H1 (cell line): ENCODE results near the gene TRIM62. TPM values are rescaled to one million over a fixed set of nuclear protein-coding genes. Genes with fewer than 3 reads are reported as not detected.

Experiments used
- CTCF ChIA-PET: fragments of 300-600 bp; sonication (Branson Sonifier 250); formaldehyde crosslinking; loops from one replicate; lab custom pipeline; 2021; ENCODE audit not compliant: partially characterized antibody; lab: Charles Lee
- POLR2A ChIA-PET: fragments of 300-600 bp; sonication (Branson Sonifier 250); formaldehyde crosslinking; loops from one replicate; lab custom pipeline; 2021; ENCODE audit warnings: inconsistent platforms; ENCODE audit not compliant: partially characterized antibody; lab: Charles Lee
- DNase-seq, 2 experiments: peaks; one replicate each; pipeline versions ENCODE4 v3.0.0 to v3.0.0-alpha.2; 2010 to 2022; ENCODE audit warnings: low spot score in 2 of 2, low read depth in 1 of 2, mixed read lengths in 1 of 2
- FAIRE-seq: peaks from 2 replicates; lab custom pipeline; 2011; peaks lifted over from hg19 to GRCh38; lab: Jason Lieb, UNC
- H2AFZ ChIP-seq: 2 replicates; pipeline ENCODE4 v1.8.1; 2012; ENCODE audit warnings: low read length, inconsistent platforms
- H2AK5ac ChIP-seq: 2 replicates; pipeline ENCODE4 v1.6.1; 2013; ENCODE audit warnings: low read depth, low read length
- H2BK120ac ChIP-seq: replicated peaks from 2 replicates; pipeline ENCODE3; 2013; ENCODE audit warnings: low read depth, low read length, inconsistent platforms
- H2BK12ac ChIP-seq: 2 replicates; pipeline ENCODE4 v1.6.1; 2013; ENCODE audit warnings: low read depth, low read length
- H2BK15ac ChIP-seq: 2 replicates; pipeline ENCODE4 v1.6.1; 2013; ENCODE audit warnings: low read length
- H2BK20ac ChIP-seq: 2 replicates; pipeline ENCODE4 v1.6.1; 2013; ENCODE audit warnings: low read length
- H2BK5ac ChIP-seq: 2 replicates; pipeline ENCODE4 v1.6.1; 2013; ENCODE audit warnings: low read depth, low read length
- H3K14ac ChIP-seq: 2 replicates; pipeline ENCODE4 v1.6.1; 2013; ENCODE audit warnings: inconsistent platforms; ENCODE audit not compliant: insufficient read length
- H3K18ac ChIP-seq: 2 replicates; pipeline ENCODE4 v1.6.1; 2013; ENCODE audit warnings: low read length; ENCODE audit errors: extremely low read depth
- H3K23ac ChIP-seq: 2 replicates; pipeline ENCODE4 v1.6.1; 2013; ENCODE audit warnings: inconsistent platforms; ENCODE audit not compliant: insufficient read length
- H3K23me2 ChIP-seq: 2 replicates; pipeline ENCODE4 v1.6.1; 2013; ENCODE audit warnings: low read depth, low read length
- H3K27ac ChIP-seq: 2 replicates; pipeline ENCODE4 v1.6.1; 2011; ENCODE audit warnings: low read depth, low read length, inconsistent platforms
- H3K27me3 ChIP-seq, 4 experiments: replicated peaks in 1 of 4; 1 replicate in 1 of 4; 2 replicates in 3 of 4; pipeline versions ENCODE4 v1.6.1 to v1.8.1; 2011 to 2013; ENCODE audit warnings: low read length in 3 of 4, mild to moderate bottlenecking in 3 of 4, inconsistent platforms in 2 of 4, mixed read lengths in 2 of 4, moderate library complexity in 1 of 4; ENCODE audit not compliant: control insufficient read depth in 3 of 4, insufficient read depth in 3 of 4; ENCODE audit errors: extremely low read depth in 1 of 4
- H3K36me3 ChIP-seq, 4 experiments: 2 replicates each; pipeline versions ENCODE4 v1.6.1 to v1.8.1; 2011 to 2013; ENCODE audit warnings: mild to moderate bottlenecking in 4 of 4, low read length in 3 of 4, moderate library complexity in 2 of 4, control low read depth in 1 of 4, inconsistent platforms in 1 of 4; ENCODE audit not compliant: insufficient read depth in 4 of 4, control insufficient read depth in 2 of 4
- H3K4ac ChIP-seq: replicated peaks from 2 replicates; pipeline ENCODE3; 2013; ENCODE audit warnings: low read length, low read depth, mixed read lengths, inconsistent platforms; ENCODE audit not compliant: insufficient read length
- H3K4me1 ChIP-seq, 4 experiments: replicated peaks in 1 of 4; 1 replicate in 1 of 4; 2 replicates in 3 of 4; pipeline versions ENCODE4 v1.6.1 to v1.8.1; 2011 to 2013; ENCODE audit warnings: low read length in 3 of 4, inconsistent platforms in 2 of 4, mixed read lengths in 1 of 4; ENCODE audit not compliant: insufficient read depth in 4 of 4, control insufficient read depth in 3 of 4
- H3K4me2 ChIP-seq, 2 experiments: 2 replicates each; pipeline versions ENCODE4 v1.6.1 to v1.8.1; 2011 to 2013; ENCODE audit warnings: low read depth in 2 of 2, low read length in 2 of 2, control low read depth in 1 of 2, inconsistent platforms in 1 of 2, mild to moderate bottlenecking in 1 of 2; ENCODE audit not compliant: insufficient read depth in 1 of 2
- H3K4me3 ChIP-seq, 4 experiments: fragments of 200-600, 300-600 bp in 1 of 4; sonication (generic), shearing (Covaris generic), sonication (Bioruptor Twin) in 1 of 4; 2 replicates each; pipeline versions ENCODE4 v1.5.1 to v1.8.1; 2011 to 2016; ENCODE audit warnings: low read length in 4 of 4, low read depth in 3 of 4, control low read depth in 2 of 4, inconsistent platforms in 2 of 4, mild to moderate bottlenecking in 2 of 4, mixed read lengths in 1 of 4, moderate library complexity in 1 of 4; ENCODE audit not compliant: insufficient read depth in 2 of 4; ENCODE audit errors: extremely low read depth in 1 of 4
- H3K56ac ChIP-seq: replicated peaks from 2 replicates; pipeline ENCODE3; 2013; ENCODE audit warnings: low read depth, mild to moderate bottlenecking, mixed read lengths, low read length, inconsistent platforms; ENCODE audit not compliant: insufficient read length
- H3K79me1 ChIP-seq: 2 replicates; pipeline ENCODE4 v1.6.1; 2013; ENCODE audit warnings: low read depth, low read length, control low read depth
- H3K79me2 ChIP-seq, 2 experiments: 2 replicates each; pipeline versions ENCODE4 v1.6.1 to v1.8.1; 2012 to 2013; ENCODE audit warnings: low read length in 2 of 2, mild to moderate bottlenecking in 2 of 2, inconsistent platforms in 1 of 2; ENCODE audit not compliant: insufficient read depth in 2 of 2, control insufficient read depth in 1 of 2
- H3K9ac ChIP-seq, 4 experiments: replicated peaks in 1 of 4; 1 replicate in 1 of 4; 2 replicates in 3 of 4; pipeline versions ENCODE4 v1.6.1 to v1.8.1; 2011 to 2013; ENCODE audit warnings: low read depth in 3 of 4, low read length in 3 of 4, control low read depth in 2 of 4, mild to moderate bottlenecking in 2 of 4, moderate library complexity in 2 of 4, inconsistent platforms in 1 of 4; ENCODE audit errors: extremely low read depth in 1 of 4
- H3K9me3 ChIP-seq, 2 experiments: 2 replicates each; pipeline versions ENCODE4 v1.6.1 to v1.8.1; 2012 to 2013; ENCODE audit warnings: mild to moderate bottlenecking in 2 of 2, moderate library complexity in 2 of 2, control low read depth in 1 of 2, inconsistent platforms in 1 of 2, low read depth in 1 of 2, low read length in 1 of 2, mixed read lengths in 1 of 2; ENCODE audit not compliant: insufficient read depth in 2 of 2
- H4K20me1 ChIP-seq, 2 experiments: replicated peaks in 1 of 2; 2 replicates each; pipeline versions ENCODE3 to v1.8.1; 2011 to 2013; ENCODE audit warnings: inconsistent platforms in 2 of 2, low read length in 2 of 2, mild to moderate bottlenecking in 1 of 2; ENCODE audit not compliant: insufficient read depth in 2 of 2, control insufficient read depth in 1 of 2
- H4K5ac ChIP-seq: 2 replicates; pipeline ENCODE4 v1.6.1; 2013; ENCODE audit warnings: low read length, low read depth, mixed read lengths, inconsistent platforms; ENCODE audit not compliant: insufficient read length
- H4K8ac ChIP-seq: 2 replicates; pipeline ENCODE4 v1.8.0; 2013; ENCODE audit warnings: mild to moderate bottlenecking, moderate library complexity, low read length, inconsistent platforms; ENCODE audit not compliant: insufficient read depth; ENCODE audit errors: extremely low read depth
- H4K91ac ChIP-seq: replicated peaks from 2 replicates; pipeline ENCODE3; 2013; ENCODE audit warnings: low read length, mixed read lengths, inconsistent platforms; ENCODE audit not compliant: insufficient read length
- GTF2F1 ChIP-seq: IDR thresholded peaks from 2 replicates; pipeline ENCODE4 v1.6.1; 2012; ENCODE audit warnings: low read depth, low read length, improper control_type of control experiment, borderline replicate concordance
- SP2 ChIP-seq: IDR thresholded peaks from 2 replicates; pipeline ENCODE4 v1.6.1; 2012; ENCODE audit warnings: mild to moderate bottlenecking, low read length, inconsistent platforms
- WGBS, 2 experiments: shearing (Covaris generic) in 1 of 2; methylation state at CpG; one replicate each; pipeline versions ENCODE4 v1.1.6 to v1.1.7; 2013 to 2015; ENCODE audit warnings: low lambda C conversion rate in 2 of 2, mixed read lengths in 2 of 2, inconsistent platforms in 1 of 2, low coverage in 1 of 2, missing lambda C conversion rate in 1 of 2; ENCODE audit not compliant: insufficient replicate concordance in 2 of 2, insufficient coverage in 1 of 2, insufficient read length in 1 of 2; ENCODE audit errors: extremely low coverage in 1 of 2, missing lambda C conversion rate in 1 of 2; 5-methylcytosine and 5-hydroxymethylcytosine counted together
- polyA plus RNA-seq, 7 experiments: library from polyadenylated mRNA; depleted of rRNA in 3 of 7; stranded (reverse) in 5 of 7; unstranded in 2 of 7; fragments of >200 nt in 5 of 7; fragments of 200-250 nt in 2 of 7; gene quantifications; 1 replicate in 5 of 7; 2 replicates in 1 of 7; 4 replicates in 1 of 7; pipeline versions ENCODE4 v1.2.1 to v1.2.3, GENCODE V29; 2011 to 2013; ENCODE audit warnings: missing spikeins in 2 of 7, mixed read lengths in 2 of 7
- total RNA-seq: library from RNA; stranded (reverse); fragmentation: NEBNext Ultra II Directional; extraction: Animal tissue kit (Norgen Biotek cat#: 25700); gene quantifications from 2 replicates; pipeline ENCODE4 v1.2.1, GENCODE V29; 2021

TRIM62 gene
- total and polyA plus RNA-seq, 2 of the 8 experiments (the other 6 are each of a cell fraction or from before 2014, with no cell fraction given) = 6.3 to 10.8 TPM

DNA sequence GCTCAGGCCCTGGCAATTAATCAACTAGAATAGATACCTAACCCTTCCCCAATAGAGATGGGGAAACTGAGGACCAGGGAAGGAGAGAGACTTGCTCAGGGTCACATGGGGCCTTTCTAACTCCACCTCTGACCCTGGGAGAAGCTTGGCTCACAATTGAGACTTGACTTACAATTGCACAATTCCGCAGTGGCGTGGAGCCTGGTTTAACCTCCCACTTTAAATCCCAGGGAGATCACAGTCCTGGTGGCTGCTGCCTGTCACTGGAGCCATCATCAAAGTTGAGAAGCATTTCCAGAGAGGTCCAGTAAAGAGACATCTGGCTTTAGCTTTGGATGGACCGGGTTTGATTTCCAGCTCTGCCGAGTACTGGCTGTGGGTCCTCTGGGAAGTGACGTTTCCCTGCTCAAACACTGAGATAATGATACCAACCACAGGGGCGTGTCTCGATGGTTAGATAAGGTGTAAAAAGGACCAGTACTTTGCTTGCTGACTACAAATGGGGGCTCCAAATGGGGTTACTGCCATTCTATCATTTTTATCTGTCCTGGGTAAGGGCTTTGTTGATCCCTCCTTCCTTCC is 39.3 kb downstream of the TRIM62 start:
- POLR2A ChIA-PET = interaction anchor here (0.7 to 4.0 kb wide), 3 partner anchors 9 to 1036 kb away, joined by 3 to 23 read pairs (median 7); no protein-coding TSS in a partner anchor
- no peaks in the 10 kb centered on the region for H4K20me1 ChIP-seq
- H3K23ac ChIP-seq = no peak overlapping the region
- no peak overlapping the region for H2BK120ac ChIP-seq
- H3K14ac ChIP-seq = no peak overlapping the region
- no peak for DNase-seq
- H2BK15ac ChIP-seq = no peak overlapping the region
- CTCF ChIA-PET = interaction anchor here (0.8 to 2.3 kb wide), 7 partner anchors 16 to 164 kb away, joined by 3 to 7 read pairs (median 4); no protein-coding TSS in a partner anchor
- no peaks in the 10 kb centered on the region for H3K79me2 ChIP-seq
- H2AK5ac ChIP-seq = no peak overlapping the region
- H3K27me3 ChIP-seq = no peaks in the 10 kb centered on the region
- H2BK20ac ChIP-seq = no peak overlapping the region
- 86% methylated on average over 7 of the region's 7 CpGs; no CpG with 5 or more reads in 1 of the 2 experiments for WGBS, 2 experiments
- H3K4me2 ChIP-seq = no peak overlapping the region
- H4K91ac ChIP-seq = no peak overlapping the region
- H3K23me2 ChIP-seq = no peaks in the 10 kb centered on the region; the same call in 1 of the 2 replicates
- H3K9ac ChIP-seq = no peak overlapping the region
- peaks cover 0 to 5% (median 0%) of the 10 kb centered on the region in 4 experiments; a peak in 2 of 8 replicates for H3K36me3 ChIP-seq
- FAIRE-seq = no peak
- no peak overlapping the region for H2BK5ac ChIP-seq
- H2AFZ ChIP-seq = no peak overlapping the region
- no peak overlapping the region for H3K56ac ChIP-seq
- H3K9me3 ChIP-seq = no peaks in the 10 kb centered on the region
- H3K4me3 ChIP-seq = no peak overlapping the region
- peaks cover 6 to 23% (median 11%) of the 10 kb centered on the region in 4 experiments for H3K4me1 ChIP-seq
- no peak overlapping the region for H3K18ac ChIP-seq
- no peak overlapping the region for H4K8ac ChIP-seq
- TF ChIP-seq GTF2F1 (no peak), SP2 (no peak)
- no peak overlapping the region for H4K5ac ChIP-seq
- no peak overlapping the region for H2BK12ac ChIP-seq
- no peak overlapping the region for H3K4ac ChIP-seq
- H3K27ac ChIP-seq = no peak overlapping the region
- H3K79me1 ChIP-seq = no peaks in the 10 kb centered on the region
